GM13976 (cell line): ENCODE measurements around the gene BAIAP2L1.

Experiments used
- DNase-seq: peaks from one replicate; pipeline ENCODE4 v3.0.0; 2012; ENCODE audit warnings: low spot score
- in situ Hi-C: fragments of 300-500 bp; cut with MboI; formaldehyde crosslinking; loops from one replicate; pipeline ENCODE4 v1.12.0; 2022; ENCODE audit warnings: low sequenced_read_pairs, mixed read lengths, inconsistent platforms; ENCODE audit not compliant: unreplicated experiment
- TF ChIP-seq, protein P1 (sequence below): IDR thresholded peaks from 2 replicates; pipeline ENCODE4 v1.5.1; 2012; ENCODE audit warnings: borderline replicate concordance, mild to moderate bottlenecking; ENCODE audit not compliant: insufficient read depth; ENCODE audit errors: extremely low read depth, missing control alignments, control extremely low read depth

The BAIAP2L1 gene

DNA sequence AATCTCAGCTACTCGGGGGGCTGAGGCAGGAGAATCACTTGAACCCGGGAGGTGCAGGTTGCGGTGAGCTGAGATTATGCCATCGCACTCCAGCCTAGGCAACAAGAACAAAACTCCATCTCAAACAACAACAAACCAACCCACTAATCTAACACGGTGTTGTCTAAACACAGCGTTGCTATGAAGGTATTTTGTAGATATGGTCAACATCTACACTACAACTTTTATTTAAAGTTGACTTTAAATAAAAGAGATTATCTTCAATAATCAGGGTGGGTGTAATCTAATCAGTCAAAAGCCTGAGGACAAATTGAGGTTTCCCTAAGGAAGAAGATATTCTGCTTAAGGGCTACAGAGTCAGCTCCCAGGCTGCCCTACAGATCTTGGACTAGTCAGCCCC, 24.2 kb downstream of the BAIAP2L1 start:
- in situ Hi-C loops, result no loop called here
- TF ChIP-seq, protein P1, sequence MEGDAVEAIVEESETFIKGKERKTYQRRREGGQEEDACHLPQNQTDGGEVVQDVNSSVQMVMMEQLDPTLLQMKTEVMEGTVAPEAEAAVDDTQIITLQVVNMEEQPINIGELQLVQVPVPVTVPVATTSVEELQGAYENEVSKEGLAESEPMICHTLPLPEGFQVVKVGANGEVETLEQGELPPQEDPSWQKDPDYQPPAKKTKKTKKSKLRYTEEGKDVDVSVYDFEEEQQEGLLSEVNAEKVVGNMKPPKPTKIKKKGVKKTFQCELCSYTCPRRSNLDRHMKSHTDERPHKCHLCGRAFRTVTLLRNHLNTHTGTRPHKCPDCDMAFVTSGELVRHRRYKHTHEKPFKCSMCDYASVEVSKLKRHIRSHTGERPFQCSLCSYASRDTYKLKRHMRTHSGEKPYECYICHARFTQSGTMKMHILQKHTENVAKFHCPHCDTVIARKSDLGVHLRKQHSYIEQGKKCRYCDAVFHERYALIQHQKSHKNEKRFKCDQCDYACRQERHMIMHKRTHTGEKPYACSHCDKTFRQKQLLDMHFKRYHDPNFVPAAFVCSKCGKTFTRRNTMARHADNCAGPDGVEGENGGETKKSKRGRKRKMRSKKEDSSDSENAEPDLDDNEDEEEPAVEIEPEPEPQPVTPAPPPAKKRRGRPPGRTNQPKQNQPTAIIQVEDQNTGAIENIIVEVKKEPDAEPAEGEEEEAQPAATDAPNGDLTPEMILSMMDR, result no peak
- no peak for DNase-seq

DNA sequence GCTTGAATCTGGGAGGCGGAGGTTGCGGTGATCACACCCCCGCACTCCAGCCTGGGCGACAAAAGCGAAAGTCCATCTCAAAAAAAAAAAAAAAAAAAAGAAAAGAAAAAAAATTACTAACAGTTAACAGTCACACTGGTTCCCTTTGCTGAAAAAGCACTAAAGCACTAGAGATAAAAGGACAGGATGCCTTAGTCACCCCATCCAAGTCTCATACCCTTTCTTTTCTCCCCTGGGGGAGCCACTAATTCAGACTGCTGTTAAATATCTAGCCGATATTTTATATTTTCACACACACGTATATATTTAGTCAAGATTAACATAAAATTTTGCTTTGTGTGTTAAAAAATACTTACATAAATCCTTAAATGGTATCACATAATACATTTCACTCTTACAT, 25.2 kb downstream of the BAIAP2L1 start:
- DNase-seq, result no peak
- TF ChIP-seq, protein P1, result no peak
- in situ Hi-C loops, result no loop called here

DNA sequence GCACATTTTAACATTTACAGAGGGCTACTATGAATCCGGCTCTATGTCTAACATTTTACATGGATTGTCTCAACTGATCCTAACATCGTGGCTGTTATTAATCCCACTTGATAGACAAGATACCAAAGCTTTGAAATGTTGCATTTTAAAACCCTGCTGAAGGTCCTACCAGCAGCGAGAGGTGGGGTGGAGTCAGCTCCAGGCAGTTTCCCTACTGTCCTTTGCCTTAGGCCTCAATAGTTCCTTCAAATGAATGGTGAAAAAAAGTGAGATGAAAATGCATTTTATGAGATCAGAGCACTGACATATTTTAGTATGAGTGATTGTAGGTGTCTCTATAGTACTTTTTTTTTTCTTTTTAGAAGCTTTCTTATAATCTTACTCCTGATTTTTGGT, 26.6 kb downstream of the BAIAP2L1 start:
- no peak for DNase-seq
- in situ Hi-C loops, result no loop called here
- TF ChIP-seq, protein P1, result no peak

DNA sequence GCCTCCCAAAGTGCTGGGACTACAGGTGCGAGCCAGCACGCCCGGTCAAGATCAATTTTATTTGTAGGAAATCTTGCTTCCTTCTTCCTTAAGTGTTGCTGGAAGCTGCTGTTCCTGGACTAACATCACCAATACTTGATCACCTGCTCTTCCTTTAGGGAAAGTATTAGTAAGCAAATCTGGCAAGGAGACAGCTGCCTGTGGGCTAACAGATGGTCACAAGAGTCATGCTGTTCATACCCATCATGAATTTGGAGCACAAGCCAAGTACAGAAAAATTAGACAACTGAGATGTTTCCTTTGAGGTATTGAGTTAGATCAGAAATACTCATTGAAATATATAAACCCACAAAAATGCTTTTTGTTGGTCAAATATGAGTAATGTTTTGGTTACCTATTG, 27.9 kb downstream of the BAIAP2L1 start:
- DNase-seq, result no peak
- TF ChIP-seq, protein P1, result no peak
- in situ Hi-C loops, result no loop called here

DNA sequence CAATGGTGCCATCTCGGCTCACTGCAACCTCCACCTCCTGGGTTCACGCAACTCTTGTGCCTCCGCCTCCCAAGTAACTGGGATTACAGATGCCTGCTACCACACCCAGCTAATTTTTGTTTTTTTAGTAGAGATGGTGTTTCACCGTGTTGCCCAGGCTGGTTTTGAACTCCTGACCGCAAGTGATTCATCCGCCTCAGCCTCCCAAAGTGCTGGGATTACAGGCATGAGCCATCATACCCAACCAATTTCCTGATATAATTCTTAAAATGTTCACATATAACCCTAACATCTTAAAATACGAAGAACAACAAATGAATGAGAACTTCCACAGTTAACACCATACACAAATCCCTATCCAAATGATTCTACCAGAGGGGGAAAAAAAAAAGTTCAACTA, 31.2 kb downstream of the BAIAP2L1 start:
- in situ Hi-C loops, result no loop called here
- DNase-seq, result no peak
- TF ChIP-seq, protein P1, result no peak

DNA sequence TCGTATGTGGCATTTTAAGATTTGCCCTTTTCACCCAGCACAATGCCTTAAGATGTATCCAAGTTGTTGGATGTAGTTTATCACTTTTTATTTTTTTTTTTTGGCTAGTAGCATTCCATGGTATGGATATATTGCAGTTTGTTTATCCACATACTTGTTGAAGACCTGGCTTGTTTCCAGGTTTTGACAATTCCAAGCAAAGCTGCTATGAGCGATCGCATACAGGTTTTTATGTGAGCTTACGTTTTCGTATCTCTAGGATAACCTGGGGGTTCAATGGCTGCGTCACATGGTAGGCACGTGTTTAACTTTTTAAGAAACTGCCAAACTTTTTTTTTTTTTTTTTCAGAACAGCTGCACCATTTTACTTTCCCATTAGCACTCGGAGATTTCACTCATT, 32.2 kb downstream of the BAIAP2L1 start:
- in situ Hi-C loops, result no loop called here
- DNase-seq, result no peak
- TF ChIP-seq, protein P1, result no peak

DNA sequence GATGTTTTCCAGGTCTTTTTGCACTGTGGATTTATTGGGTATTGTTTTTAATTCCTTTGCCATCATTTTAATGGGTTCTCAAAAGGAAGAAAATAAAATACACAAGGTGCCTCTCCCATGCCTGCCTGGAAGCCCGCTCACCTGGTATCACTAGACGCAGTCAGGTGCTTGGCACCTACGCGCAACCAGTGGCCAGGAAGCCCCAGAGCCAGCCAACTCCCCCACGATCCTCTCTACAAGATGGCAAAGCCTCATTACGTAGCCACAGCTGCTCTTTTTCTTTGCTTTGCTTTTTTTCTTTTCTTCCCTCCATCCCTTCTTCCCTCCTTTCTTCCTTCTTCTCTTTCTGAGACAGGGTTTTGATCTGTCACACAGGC, 34.3 kb downstream of the BAIAP2L1 start:
- in situ Hi-C loops, result no loop called here
- TF ChIP-seq, protein P1, result no peak
- DNase-seq, result no peak
